Neural crest cell (in vitro differentiated cells): ENCODE measurements around the gene EXOC7. TPM values are rescaled to one million over a fixed set of nuclear protein-coding genes. Genes with fewer than 3 reads are reported as not detected.
"Not testable (repeated sequence)": the region's sequence is repeated elsewhere in the genome, so short reads cannot be mapped to it uniquely, and the experiment has no call there.

Experiments used
- DNase-seq: peaks from one replicate; pipeline ENCODE4 v3.0.0; 2021; ENCODE audit warnings: low read depth, mixed read lengths, low spot score
- H3K27ac Mint-ChIP-seq: one replicate; pipeline ENCODE4 v1.8.0; 2021; ENCODE audit warnings: mild to moderate bottlenecking, mixed read lengths; ENCODE audit not compliant: unreplicated experiment
- H3K27me3 Mint-ChIP-seq: 2 replicates; pipeline ENCODE4 v1.8.0; 2021; ENCODE audit warnings: low read depth, mild to moderate bottlenecking, mixed read lengths
- H3K36me3 Mint-ChIP-seq: 2 replicates; pipeline ENCODE4 v1.8.0; 2021; ENCODE audit warnings: low read depth, mild to moderate bottlenecking, mixed read lengths
- H3K4me1 Mint-ChIP-seq: 2 replicates; pipeline ENCODE4 v1.8.0; 2021; ENCODE audit warnings: mixed read lengths
- H3K4me3 Mint-ChIP-seq: one replicate; pipeline ENCODE4 v1.8.0; 2021; ENCODE audit warnings: mild to moderate bottlenecking, mixed read lengths
- H3K9me3 Mint-ChIP-seq: 2 replicates; pipeline ENCODE4 v1.8.0; 2021; ENCODE audit warnings: mixed read lengths
- CTCF ChIP-seq: fragments of 200-600 bp; sonication (generic); conservative IDR thresholded peaks from 2 replicates; pipeline ENCODE4 v1.5.0; 2021; ENCODE audit warnings: antibody characterized with exemption, mild to moderate bottlenecking
- total RNA-seq: library from RNA; stranded (reverse); gene quantifications from 2 replicates; pipeline ENCODE4 v1.2.1, GENCODE V29; 2021

Gene EXOC7
- total RNA-seq, 1 donor from 2014 or later, result 195 TPM

DNA sequence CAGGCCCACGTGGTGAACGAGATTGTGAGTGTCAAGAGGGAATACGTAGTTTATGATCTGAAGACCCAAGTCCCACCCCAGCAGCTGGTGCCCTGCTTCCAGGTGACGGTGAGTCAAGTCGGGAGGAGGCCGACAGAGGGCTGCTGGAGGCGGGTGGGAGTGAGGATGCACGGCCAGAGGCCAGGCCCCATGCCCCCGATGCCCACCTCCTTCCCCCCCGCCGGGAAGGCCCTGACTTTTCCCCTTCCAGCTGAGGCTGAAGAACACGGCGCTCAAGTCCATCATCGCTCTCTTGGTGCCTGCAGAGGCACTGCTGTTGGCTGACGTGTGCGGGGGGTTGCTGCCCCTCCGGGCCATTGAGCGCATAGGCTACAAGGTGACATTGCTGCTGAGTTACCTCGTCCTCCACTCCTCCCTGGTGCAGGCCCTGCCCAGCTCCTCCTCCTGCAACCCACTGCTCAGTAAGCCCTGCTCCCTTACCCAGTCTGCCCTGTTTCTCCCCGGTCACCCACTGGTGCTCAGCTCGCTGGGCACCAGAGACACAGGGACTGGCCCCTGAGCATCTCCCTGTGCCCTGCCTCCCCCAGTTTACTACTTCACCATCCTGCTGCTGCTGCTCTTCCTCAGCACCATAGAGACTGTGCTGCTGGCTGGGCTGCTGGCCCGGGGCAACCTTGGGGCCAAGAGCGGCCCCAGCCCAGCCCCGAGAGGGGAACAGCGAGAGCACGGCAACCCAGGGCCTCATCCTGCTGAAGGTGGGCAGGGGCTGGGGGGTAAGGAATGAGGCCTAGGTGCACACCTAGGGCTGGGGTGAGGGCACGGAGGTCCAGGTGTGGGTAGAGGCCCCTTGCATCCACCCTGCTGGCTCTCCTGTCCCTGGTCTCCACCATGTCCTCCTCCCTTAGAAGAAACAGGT is 22.0 kb downstream of the EXOC7 start:
- H3K4me1 Mint-ChIP-seq, result peaks cover 15% of the 10 kb centered on the region
- no peak for DNase-seq
- no peak overlapping the region for H3K27ac Mint-ChIP-seq
- no peaks in the 10 kb centered on the region for H3K9me3 Mint-ChIP-seq
- H3K36me3 Mint-ChIP-seq, result peaks cover 3% of the 10 kb centered on the region
- TF ChIP-seq CTCF, result no peak
- peaks cover 57% of the 10 kb centered on the region for H3K27me3 Mint-ChIP-seq
- peak overlapping the region; percentile 57 for H3K4me3 Mint-ChIP-seq

- Mint-ChIP-seq H3K27me3 (peaks cover 64% of the 10 kb centered on the region), H3K36me3 (peaks cover 3% of the 10 kb centered on the region), H3K4me3 (peak overlapping the region; percentile 19), H3K27ac (no peak overlapping the region), H3K4me1 (peaks cover 15% of the 10 kb centered on the region), H3K9me3 (no peaks in the 10 kb centered on the region)
- TF ChIP-seq CTCF, result no peak
- no peak for DNase-seq
Observed at GRCh38 chr17:76080768-76081287, 22.8 kb downstream of the EXOC7 start.

DNA sequence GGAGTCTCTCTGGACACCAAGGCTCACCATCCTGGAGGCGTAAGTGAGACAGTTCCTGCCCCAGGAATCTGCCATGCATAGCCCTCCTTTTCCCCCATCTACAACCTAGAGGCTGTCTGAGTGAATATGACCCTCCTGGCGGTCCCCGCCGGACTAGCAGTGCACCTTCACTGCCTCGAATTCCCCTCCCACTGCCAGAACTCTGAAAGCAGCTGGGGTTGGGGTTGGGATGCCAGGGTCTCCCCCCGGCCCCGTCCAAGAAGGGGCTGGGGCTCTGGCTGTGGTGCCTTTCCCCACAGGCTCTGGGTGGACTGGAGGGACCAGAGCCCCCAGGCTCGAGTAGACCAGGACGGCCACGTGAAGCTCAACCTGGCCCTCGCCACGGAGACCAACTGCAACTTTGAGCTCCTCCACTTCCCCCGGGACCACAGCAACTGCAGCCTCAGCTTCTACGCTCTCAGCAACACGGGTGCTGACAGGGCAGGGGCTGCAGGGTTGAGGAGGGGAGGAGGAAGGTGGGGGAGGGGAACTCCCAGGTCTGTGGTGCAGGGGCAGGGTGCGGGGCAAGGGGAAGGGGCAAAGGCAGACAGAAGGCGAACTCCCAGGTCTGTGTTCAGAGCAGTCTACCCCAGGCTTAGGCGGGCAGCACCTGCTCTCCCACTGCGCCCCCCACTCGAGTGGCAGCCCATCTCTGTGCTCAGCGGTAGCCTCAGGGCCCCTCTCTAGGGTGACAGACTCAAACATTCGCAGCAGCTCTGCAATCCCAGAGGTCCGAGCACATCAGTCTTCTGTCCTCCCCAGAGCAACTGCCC is 23.4 kb downstream of the EXOC7 start:
- Mint-ChIP-seq H3K4me3 (peak overlapping the region; percentile 23), H3K27me3 (peaks cover 70% of the 10 kb centered on the region), H3K27ac (no peak overlapping the region), H3K4me1 (peaks cover 18% of the 10 kb centered on the region), H3K36me3 (peaks cover 3% of the 10 kb centered on the region), H3K9me3 (no peaks in the 10 kb centered on the region)
- DNase-seq, result no peak
- TF ChIP-seq CTCF, result peak; percentile 45

GRCh38 chr17:76079535-76079955 is 24.0 kb downstream of the EXOC7 start:
- DNase-seq, result no peak
- Mint-ChIP-seq H3K4me1 (peaks cover 22% of the 10 kb centered on the region), H3K27ac (no peak overlapping the region), H3K36me3 (peaks cover under 1% of the 10 kb centered on the region), H3K9me3 (no peaks in the 10 kb centered on the region), H3K27me3 (peaks cover 77% of the 10 kb centered on the region), H3K4me3 (no peak overlapping the region)
- TF ChIP-seq CTCF, result no peak

GRCh38 chr17:76078860-76079534 is 24.6 kb downstream of the EXOC7 start, which contains the start of gene ZACN:
Gene ZACN (plus strand): TSS chr17:76079182. CDS start chr17:76079265, 83 bp downstream.
- Mint-ChIP-seq H3K27ac (peak within 1 kb of the TSS; percentile 27), H3K27me3 (peaks cover 82% of the 10 kb centered on the region), H3K4me3 (peak within 1 kb of the TSS; percentile 66), H3K4me1 (peaks cover 22% of the 10 kb centered on the region), H3K9me3 (no peaks in the 10 kb centered on the region), H3K36me3 (no peaks in the 10 kb centered on the region)
- TF ChIP-seq CTCF, result no peak
- no peak for DNase-seq

- Mint-ChIP-seq H3K4me1 (peaks cover 22% of the 10 kb centered on the region), H3K27ac (peak overlapping the region; percentile 27), H3K27me3 (peaks cover 88% of the 10 kb centered on the region), H3K4me3 (peak overlapping the region; percentile 66)
- DNase-seq, H3K36me3 Mint-ChIP-seq, H3K9me3 Mint-ChIP-seq: not testable (repeated sequence)
Observed at GRCh38 chr17:76078370-76078769, 25.2 kb downstream of the EXOC7 start.
